Measurements from ENCODE around the gene TMEM164. TPM values are rescaled to one million over a fixed set of nuclear protein-coding genes. Genes with fewer than 3 reads are reported as not detected.

The TMEM164 gene
- total and polyA plus RNA-seq, 8 donors = 7.3 to 21.3 (median 11.9) TPM

DNA sequence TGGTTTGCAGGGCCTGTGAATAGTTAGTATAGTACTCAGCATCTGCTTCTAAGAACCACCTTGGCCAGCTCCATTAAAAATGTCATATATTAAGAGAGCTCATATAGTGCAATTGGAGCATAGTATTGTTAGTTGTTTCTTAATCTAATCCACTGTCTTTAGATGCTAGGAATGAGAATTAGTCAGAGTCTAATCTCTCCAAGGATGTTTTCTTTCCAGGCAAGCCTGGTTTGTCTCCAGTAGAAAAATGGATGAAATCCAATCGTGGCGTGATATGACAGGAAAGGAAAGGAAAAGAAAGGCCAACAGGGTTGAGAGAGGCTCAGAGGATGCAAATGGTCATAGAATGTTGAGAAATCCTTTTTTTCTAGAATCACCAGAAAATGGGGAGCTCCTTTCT is 15.0 kb upstream of the TMEM164 start:
- 78 to 81% methylated on average over 2 of the region's 2 CpGs for WGBS, 2 donors
- Histone ChIP-seq H3K4me1 (no peaks in the 10 kb centered on the region), H3K36me3 (no peaks in the 10 kb centered on the region), H3K27ac (no peak overlapping the region), H3K27me3 (no peaks in the 10 kb centered on the region), H3K9me3 (no peaks in the 10 kb centered on the region), H3K4me3 (no peak overlapping the region)
- no peak for DNase-seq
- no peak for FAIRE-seq
- TF ChIP-seq, protein P1, sequence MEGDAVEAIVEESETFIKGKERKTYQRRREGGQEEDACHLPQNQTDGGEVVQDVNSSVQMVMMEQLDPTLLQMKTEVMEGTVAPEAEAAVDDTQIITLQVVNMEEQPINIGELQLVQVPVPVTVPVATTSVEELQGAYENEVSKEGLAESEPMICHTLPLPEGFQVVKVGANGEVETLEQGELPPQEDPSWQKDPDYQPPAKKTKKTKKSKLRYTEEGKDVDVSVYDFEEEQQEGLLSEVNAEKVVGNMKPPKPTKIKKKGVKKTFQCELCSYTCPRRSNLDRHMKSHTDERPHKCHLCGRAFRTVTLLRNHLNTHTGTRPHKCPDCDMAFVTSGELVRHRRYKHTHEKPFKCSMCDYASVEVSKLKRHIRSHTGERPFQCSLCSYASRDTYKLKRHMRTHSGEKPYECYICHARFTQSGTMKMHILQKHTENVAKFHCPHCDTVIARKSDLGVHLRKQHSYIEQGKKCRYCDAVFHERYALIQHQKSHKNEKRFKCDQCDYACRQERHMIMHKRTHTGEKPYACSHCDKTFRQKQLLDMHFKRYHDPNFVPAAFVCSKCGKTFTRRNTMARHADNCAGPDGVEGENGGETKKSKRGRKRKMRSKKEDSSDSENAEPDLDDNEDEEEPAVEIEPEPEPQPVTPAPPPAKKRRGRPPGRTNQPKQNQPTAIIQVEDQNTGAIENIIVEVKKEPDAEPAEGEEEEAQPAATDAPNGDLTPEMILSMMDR (IDR thresholded peaks at IDR 0.05) = no peak
- no peak for ATAC-seq
- intact Hi-C loops (cut with DNase I) = no loop called here

DNA sequence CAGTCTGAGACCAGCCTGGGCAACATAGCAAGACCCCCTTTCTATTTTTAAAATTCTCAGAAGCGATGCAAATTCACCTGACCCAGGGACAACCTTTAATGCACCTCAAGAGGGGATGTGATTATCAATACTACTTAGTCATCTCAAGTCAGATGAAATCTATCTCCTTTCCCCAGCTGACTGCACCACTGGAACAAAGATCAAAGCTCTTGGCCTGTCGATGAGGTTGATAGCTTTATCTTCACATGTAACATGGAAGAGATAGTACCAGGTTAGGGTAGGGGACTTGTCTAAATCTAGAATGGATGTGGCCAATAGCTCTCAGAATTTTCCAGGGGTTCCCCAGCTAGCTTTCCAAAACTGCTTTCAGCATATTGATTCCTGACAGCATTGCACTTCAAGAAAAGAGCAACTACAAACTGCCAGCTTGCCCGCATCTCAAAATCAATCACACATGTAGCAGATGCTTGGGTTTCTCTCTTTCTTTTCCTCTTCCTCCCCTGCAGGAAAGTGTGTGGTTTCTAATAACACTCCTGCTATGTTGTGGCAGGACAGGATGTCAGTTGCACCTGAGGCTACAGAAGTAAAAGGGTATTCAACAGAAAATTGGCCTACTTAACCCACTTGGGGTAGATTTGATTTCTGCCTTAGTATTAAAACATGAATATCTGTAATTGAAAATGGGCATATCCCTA is 12.2 kb upstream of the TMEM164 start:
- DNase-seq (no peak), ATAC-seq (no peak), FAIRE-seq (no peak)
- TF ChIP-seq, protein P1 (IDR thresholded peaks at IDR 0.05) = no peak
- H3K4me1 ChIP-seq = no peaks in the 10 kb centered on the region
- H3K27ac ChIP-seq = no peak overlapping the region
- H3K9me3 ChIP-seq = no peaks in the 10 kb centered on the region
- peaks cover 0 to 3% (median 0%) of the 10 kb centered on the region in 4 donors for H3K27me3 ChIP-seq
- 68 to 77% methylated on average over 3 of the region's 3 CpGs for WGBS, 2 donors
- H3K4me3 ChIP-seq = no peak overlapping the region
- intact Hi-C loops (cut with DNase I) = no loop called here
- H3K36me3 ChIP-seq = no peaks in the 10 kb centered on the region

DNA sequence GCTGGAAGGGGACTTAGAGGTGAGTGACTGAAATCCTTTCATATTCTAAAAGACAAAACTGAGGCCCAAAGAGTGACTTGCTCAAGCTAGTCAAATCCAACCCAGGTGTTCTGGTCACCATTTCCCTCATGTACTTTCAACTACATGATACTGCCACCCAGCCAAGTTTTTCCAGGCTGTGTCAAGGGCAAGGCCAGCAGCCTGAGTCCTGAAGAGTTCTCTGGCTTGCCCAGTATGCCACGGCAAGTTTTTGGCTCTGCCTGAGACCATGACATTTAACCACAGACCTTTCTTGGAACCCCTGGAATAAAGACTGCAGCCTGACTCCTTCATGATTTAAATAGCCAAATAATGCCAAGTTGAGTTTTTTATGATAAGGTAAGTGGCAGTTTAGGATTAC is 10.7 kb upstream of the TMEM164 start:
- Histone ChIP-seq H3K27me3 (peaks cover 0 to 8% (median 0%) of the 10 kb centered on the region in 4 donors), H3K4me1 (no peaks in the 10 kb centered on the region), H3K9me3 (no peaks in the 10 kb centered on the region), H3K27ac (no peak overlapping the region), H3K36me3 (no peaks in the 10 kb centered on the region), H3K4me3 (no peak overlapping the region)
- TF ChIP-seq, protein P1 (IDR thresholded peaks at IDR 0.05) = no peak
- ATAC-seq = peak; percentile 71 to 89 (median 78)
- intact Hi-C loops (cut with DNase I) = no loop called here
- DNase-seq = peak in 4 of 6 donors; percentile 22 to 41 (median 30)
- no peak for FAIRE-seq
- WGBS, 2 donors = 32% methylated on average over 1 of the region's 1 CpG

DNA sequence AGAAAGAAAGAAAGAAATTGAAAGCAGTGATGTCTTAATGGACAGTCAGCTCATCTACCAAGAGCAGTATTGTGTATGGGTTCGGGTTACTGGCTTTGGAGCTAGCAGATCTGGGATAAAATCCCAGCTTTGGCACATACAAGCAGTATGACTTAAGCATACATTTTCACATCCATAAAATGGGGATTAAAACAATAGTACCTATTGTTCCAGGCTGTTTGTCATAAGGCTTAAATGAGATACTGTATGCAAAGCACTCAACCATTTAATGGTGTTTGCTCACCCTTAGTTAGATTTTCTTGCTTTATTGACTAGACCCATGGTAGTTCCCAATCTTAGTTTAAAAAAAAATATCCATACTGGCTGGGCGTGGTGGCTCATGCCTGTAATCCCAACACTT is 7.8 kb upstream of the TMEM164 start:
- H3K4me1 ChIP-seq = no peaks in the 10 kb centered on the region
- intact Hi-C loops (cut with DNase I) = no loop called here
- H3K4me3 ChIP-seq = no peak overlapping the region
- peaks cover 0 to 11% (median 0%) of the 10 kb centered on the region in 4 donors for H3K27me3 ChIP-seq
- no peak for FAIRE-seq
- no peaks in the 10 kb centered on the region for H3K36me3 ChIP-seq
- H3K9me3 ChIP-seq = no peaks in the 10 kb centered on the region
- DNase-seq = no peak
- ATAC-seq = no peak
- H3K27ac ChIP-seq = no peak overlapping the region
- WGBS, 2 donors = 78 to 91% methylated on average over 2 of the region's 2 CpGs
- TF ChIP-seq, protein P1 (IDR thresholded peaks at IDR 0.05) = no peak

DNA sequence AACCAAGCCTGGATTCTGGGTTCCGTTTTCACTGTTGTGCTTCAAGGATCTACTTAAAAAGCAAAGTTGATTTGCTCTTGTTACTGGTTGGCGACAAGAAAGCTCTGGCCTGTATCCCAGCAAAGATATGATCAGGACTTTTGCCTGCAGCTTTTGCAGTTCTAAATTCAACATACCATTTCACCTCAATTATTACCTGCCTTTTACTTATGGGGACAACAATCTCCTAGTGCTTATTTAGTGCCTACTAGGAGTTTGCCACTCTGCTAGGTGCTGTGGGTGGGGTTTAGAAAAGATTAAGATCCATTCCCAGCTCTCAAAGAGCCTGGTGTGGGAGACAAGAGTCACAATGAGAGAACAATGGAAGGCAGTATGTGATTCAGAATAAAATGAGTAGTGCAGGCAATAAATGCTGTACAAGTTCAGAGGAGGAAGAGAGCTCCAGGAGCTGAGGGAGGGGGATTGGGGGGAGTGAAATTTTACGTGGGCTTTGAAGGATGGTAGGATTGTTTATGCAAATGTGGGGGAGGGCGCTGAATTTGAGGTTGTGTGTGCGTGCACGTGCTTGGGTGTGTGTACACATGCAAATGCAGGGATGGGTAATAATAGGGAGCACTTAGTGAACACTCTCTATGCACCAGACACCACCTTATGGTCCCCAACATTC is 5.0 kb upstream of the TMEM164 start:
- no peaks in the 10 kb centered on the region for H3K36me3 ChIP-seq
- DNase-seq = no peak
- no peaks in the 10 kb centered on the region for H3K9me3 ChIP-seq
- TF ChIP-seq, protein P1 (IDR thresholded peaks at IDR 0.05) = no peak
- peaks cover 0 to 11% (median 0%) of the 10 kb centered on the region in 4 donors for H3K27me3 ChIP-seq
- no peaks in the 10 kb centered on the region for H3K4me1 ChIP-seq
- no peak overlapping the region for H3K4me3 ChIP-seq
- WGBS, 2 donors = 36 to 45% methylated on average over 6 of the region's 6 CpGs
- H3K27ac ChIP-seq = no peak overlapping the region
- intact Hi-C loops (cut with DNase I) = no loop called here
- ATAC-seq = no peak
- FAIRE-seq = no peak

Data from pancreas (tissue), 10 donors.